IgD-negative memory B cell (primary cell): Measurements from ENCODE around the gene GLRA1. TPM values are rescaled to one million over a fixed set of nuclear protein-coding genes. Genes with fewer than 3 reads are reported as not detected.
A peak's percentile ranks its signal among the peaks of the same experiment; 100 is the strongest.

ENCODE experiments used
- H3K27ac Mint-ChIP-seq, 3 donors: one replicate each; pipeline ENCODE4 v1.8.0; 2020 to 2022; ENCODE audit warnings: mild to moderate bottlenecking in 3 of 3, mixed read lengths in 3 of 3, moderate library complexity in 1 of 3
- H3K27me3 Mint-ChIP-seq: one replicate; pipeline ENCODE4 v1.8.0; 2021; ENCODE audit warnings: mixed read lengths
- H3K36me3 Mint-ChIP-seq: one replicate; pipeline ENCODE4 v1.8.0; 2020; ENCODE audit warnings: mild to moderate bottlenecking, mixed read lengths
- H3K4me1 Mint-ChIP-seq, 3 donors: one replicate each; pipeline ENCODE4 v1.8.0; 2020 to 2022; ENCODE audit warnings: mixed read lengths in 3 of 3, mild to moderate bottlenecking in 1 of 3
- H3K4me3 Mint-ChIP-seq, 4 donors: one replicate each; pipeline ENCODE4 v1.8.0; 2020 to 2022; ENCODE audit warnings: mild to moderate bottlenecking in 4 of 4, mixed read lengths in 4 of 4, moderate library complexity in 3 of 4
- H3K9me3 Mint-ChIP-seq, 3 donors: one replicate each; pipeline ENCODE4 v1.8.0; 2020 to 2021; ENCODE audit warnings: mixed read lengths in 3 of 3, mild to moderate bottlenecking in 1 of 3
- polyA plus RNA-seq: library from polyadenylated mRNA; unstranded; fragments of 300-500 nt; fragmentation: Illumina TruSeq; gene quantifications from one replicate; pipeline ENCODE4 v1.2.3, GENCODE V29; 2021

The GLRA1 gene
- polyA plus RNA-seq, 1 donor from 2014 or later = not detected

DNA sequence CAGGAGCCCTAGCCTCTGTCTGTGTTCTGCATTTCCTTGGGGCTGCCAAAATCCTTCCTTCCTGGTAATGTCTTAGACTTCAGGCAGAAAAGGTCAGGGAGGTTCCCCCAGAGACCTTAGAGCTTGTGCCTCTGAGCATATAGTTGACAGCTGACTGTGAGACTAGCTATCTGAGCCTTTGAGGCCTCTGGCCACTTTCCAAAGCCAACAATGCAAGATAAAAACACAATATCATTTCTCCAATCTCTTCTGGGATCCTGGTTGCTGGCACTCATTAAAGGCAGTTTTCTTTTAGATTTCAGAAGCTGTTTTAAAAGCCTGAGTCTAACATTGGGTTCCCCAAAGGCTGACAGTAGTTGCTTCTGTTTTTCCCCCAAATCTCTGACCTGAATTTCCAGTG is 13.2 kb upstream of the GLRA1 start:
- peaks cover 5% of the 10 kb centered on the region for H3K27me3 Mint-ChIP-seq
- no peaks in the 10 kb centered on the region for H3K36me3 Mint-ChIP-seq
- no peak overlapping the region for H3K4me3 Mint-ChIP-seq
- H3K27ac Mint-ChIP-seq = no peak overlapping the region
- H3K9me3 Mint-ChIP-seq = peaks cover 5 to 10% (median 5%) of the 10 kb centered on the region in 3 donors
- H3K4me1 Mint-ChIP-seq = no peaks in the 10 kb centered on the region

DNA sequence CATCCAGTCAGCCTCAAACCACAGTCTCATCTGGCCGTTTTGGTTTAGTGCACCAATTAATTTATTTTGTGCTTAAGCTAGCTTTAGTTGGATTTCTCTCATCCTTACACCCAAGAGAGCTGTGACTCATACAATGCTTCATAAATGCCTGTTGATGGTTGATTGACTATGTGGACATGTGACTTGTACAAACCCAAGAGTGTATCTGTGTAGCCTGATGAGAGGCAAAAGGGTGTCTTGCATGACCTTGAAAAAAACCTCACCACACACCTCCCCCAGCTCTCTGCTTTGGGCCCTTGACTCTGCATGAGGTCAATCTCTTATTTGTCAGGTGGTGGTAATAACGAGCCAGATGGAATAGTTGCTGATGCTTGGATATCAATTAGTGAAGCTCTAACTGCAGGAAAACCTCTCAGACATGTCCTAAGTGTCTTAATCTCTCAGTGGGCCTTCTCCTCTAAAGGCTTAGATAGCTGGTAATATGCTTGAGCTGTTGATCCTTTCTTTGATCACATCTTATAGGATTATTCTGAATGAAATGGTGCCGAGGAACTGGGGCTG is 10.6 kb upstream of the GLRA1 start:
- H3K27me3 Mint-ChIP-seq = peaks cover 5% of the 10 kb centered on the region
- H3K27ac Mint-ChIP-seq = no peak overlapping the region
- peaks cover 7 to 32% (median 16%) of the 10 kb centered on the region in 3 donors for H3K9me3 Mint-ChIP-seq
- H3K36me3 Mint-ChIP-seq = no peaks in the 10 kb centered on the region
- H3K4me3 Mint-ChIP-seq = no peak overlapping the region
- H3K4me1 Mint-ChIP-seq = no peaks in the 10 kb centered on the region

DNA sequence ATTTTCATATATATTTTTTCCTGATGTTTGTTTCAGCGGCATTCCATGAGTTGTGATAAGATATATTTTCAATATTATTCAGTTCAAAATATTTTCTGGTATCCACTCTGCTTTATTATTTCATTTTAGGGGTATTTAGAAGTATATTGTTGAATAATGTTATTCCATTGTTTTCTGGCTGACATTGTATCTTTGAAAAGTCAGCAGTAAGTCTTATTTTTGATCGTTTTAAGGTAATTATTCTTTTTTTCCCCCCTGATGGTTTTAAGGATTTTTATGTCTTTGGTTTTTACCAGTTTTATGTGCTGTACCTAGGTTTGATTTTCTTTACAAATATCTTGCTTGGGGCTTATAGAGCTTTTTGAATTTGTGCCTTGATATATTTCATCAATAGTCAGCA is 6.6 kb upstream of the GLRA1 start:
- no peaks in the 10 kb centered on the region for H3K36me3 Mint-ChIP-seq
- peaks cover 8% of the 10 kb centered on the region for H3K27me3 Mint-ChIP-seq
- H3K27ac Mint-ChIP-seq = no peak overlapping the region
- H3K9me3 Mint-ChIP-seq = peaks cover 9 to 32% (median 19%) of the 10 kb centered on the region in 3 donors
- H3K4me1 Mint-ChIP-seq = peaks cover 0 to 1% (median 0%) of the 10 kb centered on the region in 3 donors
- no peak overlapping the region for H3K4me3 Mint-ChIP-seq

DNA sequence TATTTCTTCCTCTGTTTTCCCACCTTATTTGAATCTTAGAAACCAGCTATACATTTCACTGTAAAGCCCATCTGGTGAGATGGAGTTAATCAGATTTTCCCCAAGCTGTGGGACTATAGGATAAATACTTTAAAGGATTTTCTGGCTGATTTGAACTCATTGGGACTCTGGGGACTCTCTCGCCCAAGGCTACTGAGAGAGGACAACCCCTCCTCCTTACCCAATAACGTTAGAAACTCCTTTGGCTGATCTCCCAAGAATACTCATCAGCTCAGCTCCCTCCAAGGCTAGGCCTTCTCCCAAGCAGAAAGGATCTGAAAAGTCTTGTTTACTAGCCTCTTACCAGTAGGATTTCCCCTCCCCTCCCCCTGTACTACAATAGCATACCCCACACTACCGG is 1.5 kb upstream of the GLRA1 start:
- Mint-ChIP-seq H3K4me3 (no peak overlapping the region), H3K27me3 (peaks cover 36% of the 10 kb centered on the region), H3K4me1 (peaks cover 0 to 1% (median 0%) of the 10 kb centered on the region in 3 donors), H3K36me3 (no peaks in the 10 kb centered on the region), H3K27ac (no peak overlapping the region), H3K9me3 (peaks cover 2 to 9% (median 6%) of the 10 kb centered on the region in 3 donors)

DNA sequence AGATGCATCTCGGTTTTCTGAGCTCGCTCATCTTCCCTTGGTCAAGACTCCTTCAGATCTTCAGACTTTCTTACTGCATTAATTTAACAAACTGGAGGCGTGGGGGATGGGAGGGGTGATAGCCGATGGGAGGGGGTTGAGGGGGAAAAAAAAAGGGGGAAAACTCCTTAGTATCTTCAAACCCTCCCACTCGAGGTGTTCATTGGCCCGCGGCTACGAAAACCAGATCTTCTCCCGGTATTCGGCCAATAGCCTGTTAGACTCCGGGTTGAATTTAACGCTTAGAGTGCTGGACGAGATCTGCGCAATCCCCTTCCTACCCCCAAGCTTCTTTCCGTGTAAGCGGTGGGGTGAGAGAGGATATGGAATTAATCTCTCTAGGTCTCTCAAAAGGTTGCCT is 689 bp upstream of the GLRA1 start:
- Mint-ChIP-seq H3K4me1 (peaks cover 0 to 1% (median 0%) of the 10 kb centered on the region in 3 donors), H3K9me3 (peaks cover under 1 to 9% (median 2%) of the 10 kb centered on the region in 3 donors), H3K27me3 (peaks cover 36% of the 10 kb centered on the region), H3K27ac (no peak overlapping the region), H3K36me3 (no peaks in the 10 kb centered on the region), H3K4me3 (no peak overlapping the region)

DNA sequence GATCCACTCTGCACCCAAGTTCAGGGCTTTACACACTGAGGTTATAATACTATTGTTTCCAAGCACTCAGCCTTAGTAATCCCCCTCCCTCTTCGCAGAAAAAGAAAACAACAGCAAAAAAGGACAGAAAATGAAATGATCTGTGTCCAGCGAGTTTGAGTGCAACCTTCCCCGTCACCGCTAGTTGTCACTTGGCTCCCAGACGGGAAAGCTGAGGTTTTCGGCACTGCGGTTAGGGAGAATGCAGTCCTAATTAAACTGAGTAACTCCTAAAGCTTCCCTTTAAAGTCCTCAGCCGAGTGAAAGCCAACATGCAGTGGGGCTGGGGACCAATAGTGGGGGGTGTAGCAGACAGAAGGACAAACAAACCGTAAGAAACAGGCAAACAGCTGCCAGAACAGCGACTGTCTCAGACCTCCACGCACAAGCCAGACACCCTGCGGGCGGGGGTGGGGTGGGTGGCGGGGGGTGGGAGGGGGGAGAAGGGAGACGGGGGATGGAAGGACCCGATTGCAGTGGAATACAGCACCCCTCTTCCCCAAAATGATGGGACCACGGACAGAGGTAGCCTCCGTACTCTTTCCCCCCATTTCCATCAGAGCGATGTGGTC is 680 bp downstream of the GLRA1 start:
- no peaks in the 10 kb centered on the region for H3K36me3 Mint-ChIP-seq
- H3K4me1 Mint-ChIP-seq = peaks cover 0 to 1% (median 0%) of the 10 kb centered on the region in 3 donors
- peaks cover 0 to 9% (median 0%) of the 10 kb centered on the region in 3 donors for H3K9me3 Mint-ChIP-seq
- peaks cover 34% of the 10 kb centered on the region for H3K27me3 Mint-ChIP-seq
- H3K4me3 Mint-ChIP-seq = no peak overlapping the region
- peak overlapping the region in 2 of 3 donors; percentile 24 to 61 for H3K27ac Mint-ChIP-seq

DNA sequence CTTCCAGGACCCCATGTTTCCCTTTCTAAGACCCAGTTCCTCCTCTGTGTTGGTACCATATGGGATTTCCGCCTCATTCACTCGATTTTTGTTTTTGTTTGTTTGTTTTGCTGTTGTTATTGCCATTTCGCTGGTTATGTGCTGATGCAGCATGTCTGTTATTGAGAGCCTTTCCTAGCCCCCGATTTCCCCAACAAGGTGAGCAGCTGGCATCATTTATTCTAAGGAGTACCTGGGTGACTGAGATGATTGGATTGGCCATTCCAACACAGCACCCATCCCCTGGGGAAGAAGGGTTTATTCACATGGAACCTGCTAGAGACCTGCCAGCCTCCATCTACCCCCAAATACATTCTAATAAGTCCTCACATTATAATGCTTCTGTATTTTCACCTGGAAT is 2.7 kb downstream of the GLRA1 start:
- no peak overlapping the region for H3K27ac Mint-ChIP-seq
- H3K36me3 Mint-ChIP-seq = no peaks in the 10 kb centered on the region
- no peak overlapping the region for H3K4me3 Mint-ChIP-seq
- peaks cover 32% of the 10 kb centered on the region for H3K27me3 Mint-ChIP-seq
- H3K9me3 Mint-ChIP-seq = peaks cover 0 to 4% (median 0%) of the 10 kb centered on the region in 3 donors
- H3K4me1 Mint-ChIP-seq = no peaks in the 10 kb centered on the region

DNA sequence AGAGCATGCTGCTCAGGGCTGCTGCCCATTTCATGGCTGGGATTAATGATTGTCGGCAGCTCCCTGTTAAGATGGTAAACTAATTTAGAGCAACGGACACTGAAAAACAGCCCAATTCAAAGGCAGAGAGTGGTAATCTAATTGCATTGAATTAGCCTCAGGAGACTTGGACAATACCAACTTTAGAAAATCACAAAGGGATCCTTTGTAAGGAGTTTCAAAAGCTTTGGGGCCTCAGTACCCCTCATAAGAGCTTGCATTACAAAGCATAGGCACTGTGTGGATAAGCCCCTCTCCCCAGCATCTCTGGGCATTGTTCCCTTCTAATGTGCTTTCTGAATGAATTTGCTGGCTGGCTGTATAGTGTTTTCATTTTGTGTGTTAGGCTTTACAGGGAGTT is 6.7 kb downstream of the GLRA1 start:
- H3K4me3 Mint-ChIP-seq = no peak overlapping the region
- H3K36me3 Mint-ChIP-seq = peaks cover 2% of the 10 kb centered on the region
- no peak overlapping the region for H3K27ac Mint-ChIP-seq
- H3K4me1 Mint-ChIP-seq = no peaks in the 10 kb centered on the region
- peaks cover 16% of the 10 kb centered on the region for H3K27me3 Mint-ChIP-seq
- peaks cover 0 to under 1% (median 0%) of the 10 kb centered on the region in 3 donors for H3K9me3 Mint-ChIP-seq

DNA sequence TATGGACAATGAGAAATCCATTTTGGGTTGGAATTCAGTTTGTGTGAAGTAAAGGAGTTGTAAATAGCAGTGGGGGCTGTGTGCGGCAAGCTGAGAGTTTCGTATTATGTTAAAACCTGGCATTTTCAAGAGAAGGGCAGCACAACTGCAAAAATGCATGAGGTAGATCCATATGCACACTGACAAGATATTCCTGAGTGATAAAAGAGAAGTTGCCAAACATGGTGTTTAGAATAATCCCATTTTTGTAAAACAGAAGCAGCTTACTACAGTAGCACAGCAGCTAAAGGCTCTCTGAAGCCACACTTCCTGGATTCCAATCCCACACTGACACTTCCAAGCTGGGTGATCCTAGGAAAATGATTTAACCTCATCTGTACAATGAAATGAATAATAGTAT is 11.2 kb downstream of the GLRA1 start:
- Mint-ChIP-seq H3K4me3 (no peak overlapping the region), H3K4me1 (no peaks in the 10 kb centered on the region), H3K36me3 (peaks cover 2% of the 10 kb centered on the region), H3K27ac (no peak overlapping the region), H3K27me3 (peaks cover 7% of the 10 kb centered on the region), H3K9me3 (no peaks in the 10 kb centered on the region)

DNA sequence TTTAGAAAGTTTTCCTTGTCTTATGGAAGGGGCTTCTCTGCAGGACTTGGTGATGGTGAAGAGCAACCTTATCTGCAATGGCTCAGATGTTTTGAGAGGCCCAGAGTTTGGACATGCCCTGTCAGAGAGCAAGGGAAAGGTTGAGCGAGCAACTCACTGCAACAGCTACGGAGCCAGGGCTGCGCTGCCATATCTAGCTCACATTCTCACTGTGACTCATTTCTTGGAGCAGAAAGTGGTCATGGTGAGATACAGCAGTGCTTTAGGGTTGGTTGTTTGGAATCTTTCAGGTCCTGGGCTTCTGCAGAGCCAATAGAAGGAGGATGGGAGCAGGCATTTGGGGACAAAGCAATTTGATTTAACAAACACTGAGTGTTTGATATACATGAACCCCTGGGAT is 12.3 kb downstream of the GLRA1 start:
- H3K36me3 Mint-ChIP-seq = peaks cover 6% of the 10 kb centered on the region

DNA sequence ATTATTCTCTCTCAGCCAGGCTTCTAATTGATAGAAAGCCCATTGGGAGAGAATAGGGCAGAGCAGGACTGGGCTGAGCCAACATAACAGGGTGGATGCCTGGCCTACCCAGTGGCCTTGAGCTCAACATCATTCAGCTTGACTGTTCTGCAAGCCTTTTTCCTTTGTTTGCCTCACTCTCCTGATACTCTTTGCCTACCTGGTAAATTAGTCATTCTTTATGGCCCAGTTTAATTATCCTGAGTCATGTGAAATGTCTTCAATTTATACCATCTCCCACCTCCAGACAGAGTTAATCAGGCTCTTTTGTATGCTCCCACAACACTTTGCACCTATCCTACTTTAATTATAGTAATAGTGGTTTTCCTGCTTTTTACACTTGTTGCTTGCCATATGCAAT is 13.6 kb downstream of the GLRA1 start:
- Mint-ChIP-seq H3K27me3 (peaks cover 2% of the 10 kb centered on the region), H3K36me3 (peaks cover 4% of the 10 kb centered on the region), H3K4me1 (no peaks in the 10 kb centered on the region), H3K9me3 (no peaks in the 10 kb centered on the region), H3K4me3 (no peak overlapping the region), H3K27ac (peak overlapping the region in 1 of 3 donors; percentile 7)

More for the DNA sequence above, 12.3 kb downstream of the GLRA1 start:
- no peak overlapping the region for H3K4me3 Mint-ChIP-seq
- no peaks in the 10 kb centered on the region for H3K9me3 Mint-ChIP-seq
- H3K27me3 Mint-ChIP-seq = peaks cover 5% of the 10 kb centered on the region
- H3K27ac Mint-ChIP-seq = peak overlapping the region in 1 of 3 donors; percentile 21
- H3K4me1 Mint-ChIP-seq = no peaks in the 10 kb centered on the region

DNA sequence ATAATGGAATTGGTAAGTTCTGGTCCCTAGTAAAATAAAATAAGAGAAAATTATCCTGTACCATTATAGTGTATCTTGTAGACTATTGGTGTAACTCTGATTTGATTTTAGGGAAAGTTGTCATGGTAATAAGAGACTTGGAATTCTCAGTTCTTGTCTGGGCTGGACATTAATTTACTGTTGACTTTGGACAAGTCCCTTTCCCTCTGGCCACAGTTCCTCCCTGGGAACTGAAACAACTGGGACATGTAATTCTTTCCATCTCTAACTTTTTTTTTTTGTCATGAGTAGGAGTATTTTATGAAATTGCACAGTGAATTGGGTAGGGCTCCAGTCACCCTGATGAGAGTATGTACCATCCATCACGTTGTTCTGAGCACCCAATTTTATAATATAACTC is 15.0 kb downstream of the GLRA1 start:
- Mint-ChIP-seq H3K36me3 (peaks cover 4% of the 10 kb centered on the region), H3K4me1 (no peaks in the 10 kb centered on the region), H3K9me3 (no peaks in the 10 kb centered on the region), H3K4me3 (no peak overlapping the region), H3K27ac (no peak overlapping the region), H3K27me3 (peaks cover 4% of the 10 kb centered on the region)

DNA sequence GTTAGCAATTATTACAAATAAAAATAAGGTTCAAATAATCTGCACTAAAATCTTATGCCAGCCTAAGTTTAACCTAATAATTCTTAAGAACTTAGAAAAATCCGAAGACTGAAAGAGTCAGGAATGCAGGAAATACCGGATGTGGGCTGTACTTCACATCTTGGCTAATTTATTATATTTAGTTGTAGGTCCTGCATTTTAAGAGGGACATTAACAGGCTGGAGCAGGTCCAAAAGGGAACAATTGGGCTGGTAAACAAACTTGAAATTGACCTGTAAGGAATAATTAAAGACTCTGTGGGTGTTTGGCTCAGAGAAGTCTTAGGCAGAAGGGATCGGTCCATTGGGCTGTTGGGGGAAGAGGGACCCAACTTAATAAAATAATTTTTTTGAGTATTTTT is 18.4 kb downstream of the GLRA1 start:
- Mint-ChIP-seq H3K36me3 (peaks cover 4% of the 10 kb centered on the region), H3K9me3 (no peaks in the 10 kb centered on the region), H3K4me1 (peaks cover 0 to 17% (median 2%) of the 10 kb centered on the region in 3 donors), H3K27ac (no peak overlapping the region), H3K4me3 (no peak overlapping the region), H3K27me3 (peaks cover 4% of the 10 kb centered on the region)

DNA sequence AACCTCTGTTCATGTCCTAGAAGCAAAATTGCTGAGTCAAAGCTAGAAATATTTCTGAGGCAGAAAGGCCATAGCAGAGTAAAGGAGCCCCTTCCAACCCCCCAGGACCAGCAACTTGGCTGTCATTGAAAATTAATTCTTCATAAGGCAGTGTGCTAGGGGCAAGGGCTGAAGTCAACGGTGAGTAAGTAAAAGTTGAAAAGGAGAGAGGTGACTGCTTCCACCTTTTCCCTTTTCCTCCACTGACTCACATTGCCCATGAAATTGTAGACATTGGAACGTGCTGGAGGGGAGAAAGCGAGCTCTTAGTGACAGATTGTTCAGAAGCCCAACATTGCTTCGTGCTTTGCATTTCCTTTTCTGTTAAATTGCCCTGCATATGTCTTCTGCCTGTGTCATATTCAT is 19.1 kb downstream of the GLRA1 start:
- peaks cover 4% of the 10 kb centered on the region for H3K27me3 Mint-ChIP-seq
- no peaks in the 10 kb centered on the region for H3K9me3 Mint-ChIP-seq

DNA sequence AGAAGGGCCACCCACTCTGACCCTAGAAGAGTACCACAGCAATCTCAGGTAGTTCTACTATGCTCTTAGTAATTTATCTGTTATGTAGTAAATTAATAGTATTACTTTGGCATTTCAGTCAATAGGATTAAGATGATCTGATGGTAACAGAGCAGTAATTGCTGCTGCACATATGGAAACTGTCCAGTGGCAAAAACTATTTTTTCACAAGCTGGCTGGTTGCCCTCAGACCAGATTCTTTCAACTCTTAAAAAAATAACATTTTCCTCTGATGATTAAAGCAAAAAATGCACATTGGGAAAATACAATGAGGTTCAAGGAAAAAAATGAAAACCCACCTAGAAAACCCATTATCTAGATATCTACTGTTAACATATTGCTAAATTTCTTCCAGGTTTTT is 19.7 kb downstream of the GLRA1 start:
- no peak overlapping the region for H3K4me3 Mint-ChIP-seq
- peaks cover 4% of the 10 kb centered on the region for H3K36me3 Mint-ChIP-seq
- H3K27me3 Mint-ChIP-seq = peaks cover 4% of the 10 kb centered on the region
- no peak overlapping the region for H3K27ac Mint-ChIP-seq
- H3K9me3 Mint-ChIP-seq = no peaks in the 10 kb centered on the region
- peaks cover 0 to 17% (median 2%) of the 10 kb centered on the region in 3 donors for H3K4me1 Mint-ChIP-seq

More for the DNA sequence above, 19.1 kb downstream of the GLRA1 start:
- H3K4me3 Mint-ChIP-seq = no peak overlapping the region
- no peak overlapping the region for H3K27ac Mint-ChIP-seq
- H3K4me1 Mint-ChIP-seq = peaks cover 0 to 17% (median 2%) of the 10 kb centered on the region in 3 donors
- H3K36me3 Mint-ChIP-seq = peaks cover 4% of the 10 kb centered on the region

DNA sequence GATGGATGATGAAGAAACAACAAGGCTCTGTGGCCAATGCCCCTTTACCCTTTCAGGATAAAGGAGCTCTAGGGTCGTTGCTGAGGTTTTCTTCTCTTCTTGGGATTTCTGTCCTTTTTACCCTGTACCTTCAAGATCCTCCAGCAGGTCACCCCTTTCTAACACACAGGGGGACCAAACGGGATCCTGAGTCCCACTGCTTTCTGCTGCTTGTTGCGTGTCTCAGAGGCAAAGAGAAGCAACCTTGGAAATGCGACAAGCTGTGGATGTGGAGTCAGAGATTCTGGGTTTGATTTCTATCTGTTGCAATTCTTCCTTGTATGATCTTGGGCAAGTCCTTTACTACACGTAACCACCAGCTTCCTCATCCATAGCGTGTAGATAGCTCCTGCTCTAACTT is 20.5 kb downstream of the GLRA1 start:
- no peak overlapping the region for H3K27ac Mint-ChIP-seq

More for the DNA sequence above, 20.5 kb downstream of the GLRA1 start:
- peaks cover 4% of the 10 kb centered on the region for H3K27me3 Mint-ChIP-seq
- no peaks in the 10 kb centered on the region for H3K9me3 Mint-ChIP-seq
- peaks cover 0 to 17% (median 2%) of the 10 kb centered on the region in 3 donors for H3K4me1 Mint-ChIP-seq
- no peak overlapping the region for H3K4me3 Mint-ChIP-seq
- H3K36me3 Mint-ChIP-seq = peaks cover 4% of the 10 kb centered on the region
